ENCODE measurements around the gene SMARCA5. TPM values are rescaled to one million over a fixed set of nuclear protein-coding genes. Genes with fewer than 3 reads are reported as not detected.

SMARCA5 gene
- total RNA-seq: 10 to 100 TPM; 44.3 to 48.2 TPM

- peak; percentile 96 for DNase-seq
- H3K4me3 Mint-ChIP-seq: peak within 1 kb of the TSS; percentile 91
- H3K27me3 Mint-ChIP-seq: peaks cover 13% of the 10 kb centered on the region
- H3K4me1 Mint-ChIP-seq: peaks cover 34% of the 10 kb centered on the region
- H3K9me3 Mint-ChIP-seq: no peaks in the 10 kb centered on the region
- ChIA-PET POLR2A (interaction anchor here (0.6 to 0.7 kb wide), 2 partner anchors 16 to 296 kb away, joined by 4 read pairs; no protein-coding TSS in a partner anchor), CTCF (interaction anchor here (1.3 kb wide), 1 partner anchor 14 kb away, joined by 5 read pairs; no protein-coding TSS in a partner anchor)
- peaks cover 21% of the 10 kb centered on the region for H3K36me3 Mint-ChIP-seq (ENCODE audit: low read depth)
- H3K27ac Mint-ChIP-seq: peak within 1 kb of the TSS; percentile 98
These were observed at the start of gene SMARCA5 for GRCh38 chr4:143513314-143514168. Gene SMARCA5 (plus strand): TSS chr4:143513702. CDS start chr4:143513925, 223 bp downstream.

GRCh38 chr4:143473334-143474126 lies 40.0 kb upstream of the SMARCA5 start:
- no peaks in the 10 kb centered on the region for H3K4me1 Mint-ChIP-seq
- H3K36me3 Mint-ChIP-seq (ENCODE audit: low read depth): no peaks in the 10 kb centered on the region
- H3K27ac Mint-ChIP-seq: no peak overlapping the region
- DNase-seq: no peak
- CTCF ChIA-PET: interaction anchor here (0.7 kb wide), 1 partner anchor 76 kb away, joined by 3 read pairs; no protein-coding TSS in a partner anchor
- H3K4me3 Mint-ChIP-seq: no peak overlapping the region
- H3K9me3 Mint-ChIP-seq: no peaks in the 10 kb centered on the region
- H3K27me3 Mint-ChIP-seq: no peaks in the 10 kb centered on the region
- POLR2A ChIA-PET: no interaction called here

GRCh38 chr4:143477487-143477886 lies 36.0 kb upstream of the SMARCA5 start:
- ChIA-PET POLR2A (no interaction called here), CTCF (no interaction called here)
- no peaks in the 10 kb centered on the region for H3K9me3 Mint-ChIP-seq
- H3K4me1 Mint-ChIP-seq: no peaks in the 10 kb centered on the region
- H3K27ac Mint-ChIP-seq: no peak overlapping the region
- H3K27me3 Mint-ChIP-seq: peaks cover 5% of the 10 kb centered on the region
- no peak for DNase-seq
- H3K36me3 Mint-ChIP-seq (ENCODE audit: low read depth): no peaks in the 10 kb centered on the region
- H3K4me3 Mint-ChIP-seq: no peak overlapping the region

GRCh38 chr4:143481361-143481760 lies 32.1 kb upstream of the SMARCA5 start:
- H3K4me1 Mint-ChIP-seq: no peaks in the 10 kb centered on the region
- no peak overlapping the region for H3K27ac Mint-ChIP-seq
- H3K27me3 Mint-ChIP-seq: peaks cover 15% of the 10 kb centered on the region
- no peak for DNase-seq
- ChIA-PET CTCF (no interaction called here), POLR2A (no interaction called here)
- H3K36me3 Mint-ChIP-seq (ENCODE audit: low read depth): no peaks in the 10 kb centered on the region
- no peaks in the 10 kb centered on the region for H3K9me3 Mint-ChIP-seq
- H3K4me3 Mint-ChIP-seq: no peak overlapping the region

- Mint-ChIP-seq H3K27me3 (peaks cover 15% of the 10 kb centered on the region), H3K4me1 (no peaks in the 10 kb centered on the region), H3K4me3 (no peak overlapping the region), H3K27ac (no peak overlapping the region), H3K36me3 (ENCODE audit: low read depth) (no peaks in the 10 kb centered on the region), H3K9me3 (no peaks in the 10 kb centered on the region)
- DNase-seq: no peak
- ChIA-PET POLR2A (no interaction called here), CTCF (interaction anchor here (0.7 kb wide), 1 partner anchor 12 kb away, joined by 3 read pairs; no protein-coding TSS in a partner anchor)
These were observed 30.7 kb upstream of the SMARCA5 start for GRCh38 chr4:143482840-143483239.

- peaks cover 11% of the 10 kb centered on the region for H3K27me3 Mint-ChIP-seq
- CTCF ChIA-PET: no interaction called here
- H3K4me1 Mint-ChIP-seq: no peaks in the 10 kb centered on the region
- H3K9me3 Mint-ChIP-seq: no peaks in the 10 kb centered on the region
- no peak overlapping the region for H3K4me3 Mint-ChIP-seq
- POLR2A ChIA-PET: no interaction called here
- H3K27ac Mint-ChIP-seq: no peak overlapping the region
- H3K36me3 Mint-ChIP-seq (ENCODE audit: low read depth): no peaks in the 10 kb centered on the region
- no peak for DNase-seq
These were observed 27.2 kb upstream of the SMARCA5 start for GRCh38 chr4:143486314-143486713.

GRCh38 chr4:143488687-143489086 lies 24.8 kb upstream of the SMARCA5 start:
- DNase-seq: no peak
- POLR2A ChIA-PET: no interaction called here
- no peaks in the 10 kb centered on the region for H3K9me3 Mint-ChIP-seq
- H3K27me3 Mint-ChIP-seq: peaks cover 10% of the 10 kb centered on the region
- no peak overlapping the region for H3K27ac Mint-ChIP-seq
- CTCF ChIA-PET: no interaction called here
- H3K4me3 Mint-ChIP-seq: no peak overlapping the region
- no peaks in the 10 kb centered on the region for H3K4me1 Mint-ChIP-seq
- H3K36me3 Mint-ChIP-seq (ENCODE audit: low read depth): no peaks in the 10 kb centered on the region

- H3K9me3 Mint-ChIP-seq: no peaks in the 10 kb centered on the region
- no peak for DNase-seq
- H3K36me3 Mint-ChIP-seq (ENCODE audit: low read depth): no peaks in the 10 kb centered on the region
- H3K4me3 Mint-ChIP-seq: no peak overlapping the region
- POLR2A ChIA-PET: no interaction called here
- no peak overlapping the region for H3K27ac Mint-ChIP-seq
- H3K27me3 Mint-ChIP-seq: peaks cover 10% of the 10 kb centered on the region
- CTCF ChIA-PET: no interaction called here
- no peaks in the 10 kb centered on the region for H3K4me1 Mint-ChIP-seq
These were observed 24.4 kb upstream of the SMARCA5 start for GRCh38 chr4:143489106-143489505.

GRCh38 chr4:143498021-143498420 lies 15.5 kb upstream of the SMARCA5 start:
- DNase-seq: no peak
- Mint-ChIP-seq H3K27me3 (no peaks in the 10 kb centered on the region), H3K27ac (no peak overlapping the region), H3K4me1 (no peaks in the 10 kb centered on the region), H3K9me3 (peaks cover 3% of the 10 kb centered on the region), H3K36me3 (ENCODE audit: low read depth) (no peaks in the 10 kb centered on the region), H3K4me3 (no peak overlapping the region)
- POLR2A ChIA-PET: no interaction called here
- CTCF ChIA-PET: no interaction called here

- Mint-ChIP-seq H3K27me3 (no peaks in the 10 kb centered on the region), H3K9me3 (peaks cover 3% of the 10 kb centered on the region), H3K27ac (no peak overlapping the region), H3K4me3 (no peak overlapping the region), H3K36me3 (ENCODE audit: low read depth) (no peaks in the 10 kb centered on the region), H3K4me1 (no peaks in the 10 kb centered on the region)
- ChIA-PET CTCF (no interaction called here), POLR2A (no interaction called here)
- DNase-seq: no peak
These were observed 11.3 kb upstream of the SMARCA5 start for GRCh38 chr4:143502231-143502630.

GRCh38 chr4:143506031-143506430 lies 7.5 kb upstream of the SMARCA5 start:
- ChIA-PET POLR2A (no interaction called here), CTCF (no interaction called here)
- no peak overlapping the region for H3K27ac Mint-ChIP-seq
- no peaks in the 10 kb centered on the region for H3K36me3 Mint-ChIP-seq (ENCODE audit: low read depth)
- DNase-seq: no peak
- peaks cover 20% of the 10 kb centered on the region for H3K27me3 Mint-ChIP-seq
- H3K9me3 Mint-ChIP-seq: peaks cover 2% of the 10 kb centered on the region
- H3K4me1 Mint-ChIP-seq: no peaks in the 10 kb centered on the region
- no peak overlapping the region for H3K4me3 Mint-ChIP-seq

GRCh38 chr4:143511906-143512305 lies 1.6 kb upstream of the SMARCA5 start:
- Mint-ChIP-seq H3K27me3 (peaks cover 20% of the 10 kb centered on the region), H3K27ac (no peak overlapping the region), H3K4me1 (peaks cover 22% of the 10 kb centered on the region), H3K9me3 (no peaks in the 10 kb centered on the region), H3K36me3 (ENCODE audit: low read depth) (peaks cover 13% of the 10 kb centered on the region), H3K4me3 (no peak overlapping the region)
- ChIA-PET POLR2A (no interaction called here), CTCF (interaction anchor here (1.2 kb wide), 1 partner anchor 12 kb away, joined by 3 read pairs; no protein-coding TSS in a partner anchor)
- DNase-seq: no peak

- H3K9me3 Mint-ChIP-seq: no peaks in the 10 kb centered on the region
- peaks cover 33% of the 10 kb centered on the region for H3K4me1 Mint-ChIP-seq
- POLR2A ChIA-PET: interaction anchor here (0.6 to 0.7 kb wide), 2 partner anchors 16 to 296 kb away, joined by 4 read pairs; no protein-coding TSS in a partner anchor
- no peak for DNase-seq
- H3K4me3 Mint-ChIP-seq: peak overlapping the region; percentile 91
- H3K27ac Mint-ChIP-seq: peak overlapping the region; percentile 98
- CTCF ChIA-PET: no interaction called here
- peaks cover 16% of the 10 kb centered on the region for H3K27me3 Mint-ChIP-seq
- peaks cover 21% of the 10 kb centered on the region for H3K36me3 Mint-ChIP-seq (ENCODE audit: low read depth)
These were observed 556 bp upstream of the SMARCA5 start for GRCh38 chr4:143512978-143513313.
